GM23338 (cell line): ENCODE results near the gene ZBED3. TPM values are rescaled to one million over a fixed set of nuclear protein-coding genes. Genes with fewer than 3 reads are reported as not detected.

Experiments used
- ATAC-seq: fragments of 200-7000 bp; cut with Tn5 transposase; 3 replicates; pipeline ENCODE4 v1.9.1; 2020
- DNase-seq: peaks from one replicate; pipeline ENCODE4 v3.0.0-alpha.2; 2015; ENCODE audit warnings: low spot score
- H2AFZ ChIP-seq: fragments of 200-600 bp; sonication (generic); 2 replicates; pipeline ENCODE4 v1.8.0; 2016; ENCODE audit warnings: antibody characterized with exemption, mild to moderate bottlenecking, moderate library complexity
- H3F3A ChIP-seq: fragments of 200-600 bp; sonication (generic); replicated peaks from 2 replicates; pipeline ENCODE4 v1.8.0; 2017; ENCODE audit warnings: antibody characterized with exemption, mixed run types, low read depth
- H3K27ac ChIP-seq: fragments of 200-600 bp; sonication (generic); 2 replicates; pipeline ENCODE4 v1.6.1; 2016; ENCODE audit warnings: low read depth
- H3K27me3 ChIP-seq: fragments of 200-600 bp; sonication (generic); 2 replicates; pipeline ENCODE4 v1.8.0; 2016; ENCODE audit warnings: mild to moderate bottlenecking, mixed run types, moderate library complexity; ENCODE audit not compliant: insufficient read depth
- H3K36me3 ChIP-seq: fragments of 200-600 bp; sonication (generic); 2 replicates; pipeline ENCODE4 v1.8.0; 2016; ENCODE audit warnings: mild to moderate bottlenecking; ENCODE audit not compliant: insufficient read depth
- H3K4me1 ChIP-seq: fragments of 200-600 bp; sonication (generic); 2 replicates; pipeline ENCODE4 v1.8.0; 2016; ENCODE audit warnings: mild to moderate bottlenecking, moderate library complexity; ENCODE audit not compliant: insufficient read depth
- H3K4me2 ChIP-seq: fragments of 200-600 bp; sonication (generic); 2 replicates; pipeline ENCODE4 v1.7.1; 2017; ENCODE audit warnings: mixed run types
- H3K4me3 ChIP-seq: fragments of 200-600 bp; sonication (generic); 2 replicates; pipeline ENCODE4 v1.6.1; 2016; ENCODE audit warnings: mixed run types
- H3K79me2 ChIP-seq: fragments of 200-600 bp; sonication (generic); replicated peaks from 2 replicates; pipeline ENCODE4 v1.8.0; 2017; ENCODE audit warnings: mild to moderate bottlenecking; ENCODE audit not compliant: insufficient read depth
- H3K9me2 ChIP-seq: fragments of 200-600 bp; sonication (generic); 2 replicates; pipeline ENCODE4 v1.8.0; 2017; ENCODE audit not compliant: insufficient read depth
- H4K20me1 ChIP-seq: fragments of 200-600 bp; sonication (generic); replicated peaks from 2 replicates; pipeline ENCODE4 v1.8.0; 2017; ENCODE audit warnings: mild to moderate bottlenecking; ENCODE audit not compliant: insufficient read depth
- H3K27ac Mint-ChIP-seq: 2 replicates; pipeline ENCODE4 v1.8.0; 2020; ENCODE audit warnings: inconsistent platforms, mild to moderate bottlenecking, moderate library complexity, mixed read lengths
- H3K27me3 Mint-ChIP-seq: 3 replicates; pipeline ENCODE4 v1.8.0; 2022; ENCODE audit warnings: low read depth, mild to moderate bottlenecking, moderate library complexity, mixed read lengths, inconsistent platforms; ENCODE audit not compliant: insufficient read depth, poor library complexity
- H3K36me3 Mint-ChIP-seq: 3 replicates; pipeline ENCODE4 v1.8.0; 2021; ENCODE audit warnings: low read depth, mild to moderate bottlenecking, inconsistent platforms, moderate library complexity, mixed read lengths
- H3K4me1 Mint-ChIP-seq: 3 replicates; pipeline ENCODE4 v1.8.0; 2020; ENCODE audit warnings: mild to moderate bottlenecking, inconsistent platforms, mixed read lengths
- H3K4me3 Mint-ChIP-seq: 3 replicates; pipeline ENCODE4 v1.8.0; 2021; ENCODE audit warnings: moderate library complexity, mild to moderate bottlenecking, inconsistent platforms, mixed read lengths
- H3K9me3 Mint-ChIP-seq: 3 replicates; pipeline ENCODE4 v1.8.0; 2020; ENCODE audit warnings: moderate library complexity, mild to moderate bottlenecking, inconsistent platforms, mixed read lengths
- CREB1 ChIP-seq: fragments of 250-450 bp; sonication (Bioruptor Pico); IDR thresholded peaks from 2 replicates; pipeline ENCODE4 v1.5.0; 2020; ENCODE audit warnings: low read depth, mild to moderate bottlenecking, moderate library complexity
- ETS1 ChIP-seq: IDR thresholded peaks from 2 replicates; pipeline ENCODE4 v1.6.1; 2016; ENCODE audit warnings: antibody characterized with exemption
- EZH2 ChIP-seq: fragments of 200-600 bp; sonication (generic); IDR thresholded peaks from one replicate; pipeline ENCODE4 v1.8.0; 2017; ENCODE audit warnings: antibody characterized with exemption, mild to moderate bottlenecking, low read depth; ENCODE audit not compliant: unreplicated experiment
- EZH2phosphoT487 ChIP-seq: fragments of 200-600 bp; sonication (generic); IDR thresholded peaks from one replicate; pipeline ENCODE4 v1.8.1; 2018; ENCODE audit warnings: antibody characterized with exemption; ENCODE audit not compliant: unreplicated experiment
- JUNB ChIP-seq: IDR thresholded peaks from one replicate; pipeline ENCODE4 v1.6.1; 2016; ENCODE audit warnings: antibody characterized with exemption; ENCODE audit not compliant: unreplicated experiment
- NANOG ChIP-seq: IDR thresholded peaks from 2 replicates; pipeline ENCODE4 v1.6.1; 2016; ENCODE audit warnings: antibody characterized with exemption, borderline replicate concordance
- POLR2AphosphoS5 ChIP-seq: IDR thresholded peaks from 2 replicates; pipeline ENCODE4 v1.6.1; 2016; ENCODE audit warnings: antibody characterized with exemption, low read depth
- STAT1 ChIP-seq: IDR thresholded peaks from one replicate; pipeline ENCODE4 v1.6.1; 2016; ENCODE audit warnings: antibody characterized with exemption; ENCODE audit not compliant: unreplicated experiment
- ZNF114 ChIP-seq: fragments of 250-450 bp; sonication (Bioruptor Pico); IDR thresholded peaks from 2 replicates; pipeline ENCODE4 v1.5.0; 2020; ENCODE audit warnings: mild to moderate bottlenecking, moderate library complexity
- ZNF331 ChIP-seq: fragments of 250-450 bp; sonication (Bioruptor Pico); IDR thresholded peaks from 2 replicates; pipeline ENCODE4 v1.5.0; 2020; ENCODE audit warnings: low read depth, mild to moderate bottlenecking, moderate library complexity
- ZNF462 ChIP-seq: fragments of 250-450 bp; sonication (Bioruptor Pico); IDR thresholded peaks from 2 replicates; pipeline ENCODE4 v1.5.0; 2020; ENCODE audit warnings: mild to moderate bottlenecking, moderate library complexity
- polyA plus RNA-seq: library from polyadenylated mRNA; unstranded; fragments of >200 nt; fragmentation: Nextera tagmentation; extraction: Ambion mirVana; gene quantifications from 2 replicates; pipeline ENCODE4 v1.2.1, GENCODE V29; 2016
- total RNA-seq: library from RNA; depleted of rRNA; stranded (reverse); fragments of >200 nt; shearing (Covaris generic); gene quantifications from 2 replicates; pipeline ENCODE4 v1.2.3, GENCODE V29; 2014
- TF ChIP-seq, protein P1 (sequence below): IDR thresholded peaks from one replicate; pipeline ENCODE4 v1.6.1; 2018; ENCODE audit warnings: antibody characterized with exemption; ENCODE audit not compliant: unreplicated experiment
- TF ChIP-seq, protein P2 (sequence below), 2 experiments: fragments of 200-600 bp in 1 of 2; sonication (generic) in 1 of 2; conservative IDR thresholded peaks; 2 replicates each; pipeline versions ENCODE4 v1.5.1 to v1.6.1; 2016 to 2017; ENCODE audit warnings: antibody characterized with exemption in 2 of 2, low read depth in 2 of 2, mild to moderate bottlenecking in 2 of 2, moderate library complexity in 1 of 2

ZBED3 gene
- total and polyA plus RNA-seq, 2 experiments from 2014 or later: 4.2 to 9.3 TPM

- Histone ChIP-seq H3K79me2 (no peaks in the 10 kb centered on the region), H3K4me1 (no peaks in the 10 kb centered on the region), H3K27ac (no peak overlapping the region), H3K36me3 (peaks cover 7% of the 10 kb centered on the region; the same call in 1 of the 2 replicates), H3K9me2 (0 out of 2 replicates have a peak, but pooled peaks cover 5% of the 10 kb centered on the region), H3K27me3 (peaks cover 5% of the 10 kb centered on the region; the same call in 1 of the 2 replicates), H3K4me2 (no peak overlapping the region), H4K20me1 (no peaks in the 10 kb centered on the region), H2AFZ (no peak overlapping the region), H3K4me3 (no peak overlapping the region), H3F3A (no peaks in the 10 kb centered on the region; the same call in 1 of the 2 replicates)
- Mint-ChIP-seq H3K9me3 (peaks cover 24% of the 10 kb centered on the region), H3K4me3 (no peak overlapping the region), H3K4me1 (no peaks in the 10 kb centered on the region), H3K27ac (no peak overlapping the region), H3K36me3 (peaks cover 15% of the 10 kb centered on the region), H3K27me3 (peaks cover 4% of the 10 kb centered on the region)
- no peak for ATAC-seq
- TF ChIP-seq, protein P1, sequence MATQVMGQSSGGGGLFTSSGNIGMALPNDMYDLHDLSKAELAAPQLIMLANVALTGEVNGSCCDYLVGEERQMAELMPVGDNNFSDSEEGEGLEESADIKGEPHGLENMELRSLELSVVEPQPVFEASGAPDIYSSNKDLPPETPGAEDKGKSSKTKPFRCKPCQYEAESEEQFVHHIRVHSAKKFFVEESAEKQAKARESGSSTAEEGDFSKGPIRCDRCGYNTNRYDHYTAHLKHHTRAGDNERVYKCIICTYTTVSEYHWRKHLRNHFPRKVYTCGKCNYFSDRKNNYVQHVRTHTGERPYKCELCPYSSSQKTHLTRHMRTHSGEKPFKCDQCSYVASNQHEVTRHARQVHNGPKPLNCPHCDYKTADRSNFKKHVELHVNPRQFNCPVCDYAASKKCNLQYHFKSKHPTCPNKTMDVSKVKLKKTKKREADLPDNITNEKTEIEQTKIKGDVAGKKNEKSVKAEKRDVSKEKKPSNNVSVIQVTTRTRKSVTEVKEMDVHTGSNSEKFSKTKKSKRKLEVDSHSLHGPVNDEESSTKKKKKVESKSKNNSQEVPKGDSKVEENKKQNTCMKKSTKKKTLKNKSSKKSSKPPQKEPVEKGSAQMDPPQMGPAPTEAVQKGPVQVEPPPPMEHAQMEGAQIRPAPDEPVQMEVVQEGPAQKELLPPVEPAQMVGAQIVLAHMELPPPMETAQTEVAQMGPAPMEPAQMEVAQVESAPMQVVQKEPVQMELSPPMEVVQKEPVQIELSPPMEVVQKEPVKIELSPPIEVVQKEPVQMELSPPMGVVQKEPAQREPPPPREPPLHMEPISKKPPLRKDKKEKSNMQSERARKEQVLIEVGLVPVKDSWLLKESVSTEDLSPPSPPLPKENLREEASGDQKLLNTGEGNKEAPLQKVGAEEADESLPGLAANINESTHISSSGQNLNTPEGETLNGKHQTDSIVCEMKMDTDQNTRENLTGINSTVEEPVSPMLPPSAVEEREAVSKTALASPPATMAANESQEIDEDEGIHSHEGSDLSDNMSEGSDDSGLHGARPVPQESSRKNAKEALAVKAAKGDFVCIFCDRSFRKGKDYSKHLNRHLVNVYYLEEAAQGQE: no peak
- TF ChIP-seq EZH2phosphoT487: no peak
- no peak for TF ChIP-seq POLR2AphosphoS5
- TF ChIP-seq ZNF114: no peak
- TF ChIP-seq JUNB: no peak
- TF ChIP-seq NANOG: no peak
- TF ChIP-seq ETS1: no peak
- no peak for TF ChIP-seq ZNF331
- TF ChIP-seq, protein P2, sequence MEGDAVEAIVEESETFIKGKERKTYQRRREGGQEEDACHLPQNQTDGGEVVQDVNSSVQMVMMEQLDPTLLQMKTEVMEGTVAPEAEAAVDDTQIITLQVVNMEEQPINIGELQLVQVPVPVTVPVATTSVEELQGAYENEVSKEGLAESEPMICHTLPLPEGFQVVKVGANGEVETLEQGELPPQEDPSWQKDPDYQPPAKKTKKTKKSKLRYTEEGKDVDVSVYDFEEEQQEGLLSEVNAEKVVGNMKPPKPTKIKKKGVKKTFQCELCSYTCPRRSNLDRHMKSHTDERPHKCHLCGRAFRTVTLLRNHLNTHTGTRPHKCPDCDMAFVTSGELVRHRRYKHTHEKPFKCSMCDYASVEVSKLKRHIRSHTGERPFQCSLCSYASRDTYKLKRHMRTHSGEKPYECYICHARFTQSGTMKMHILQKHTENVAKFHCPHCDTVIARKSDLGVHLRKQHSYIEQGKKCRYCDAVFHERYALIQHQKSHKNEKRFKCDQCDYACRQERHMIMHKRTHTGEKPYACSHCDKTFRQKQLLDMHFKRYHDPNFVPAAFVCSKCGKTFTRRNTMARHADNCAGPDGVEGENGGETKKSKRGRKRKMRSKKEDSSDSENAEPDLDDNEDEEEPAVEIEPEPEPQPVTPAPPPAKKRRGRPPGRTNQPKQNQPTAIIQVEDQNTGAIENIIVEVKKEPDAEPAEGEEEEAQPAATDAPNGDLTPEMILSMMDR (conservative IDR thresholded peaks at IDR 0.05; ENCODE audit: low read depth in 2 of 2): no peak
- TF ChIP-seq EZH2: no peak
- TF ChIP-seq CREB1 (CRISPR knock-in tag): no peak
- TF ChIP-seq STAT1: no peak
- TF ChIP-seq ZNF462 (CRISPR knock-in tag): no peak
- no peak for DNase-seq
Measured at GRCh38 chr5:77024490-77024889, 62.6 kb downstream of the ZBED3 start.
